Suprapubic skin (tissue), 2 donors: Measurements from ENCODE around the gene SRRT.

Source experiments
- EP300 ChIP-seq: sonication (generic); formaldehyde crosslinking; IDR thresholded peaks from one replicate; pipeline ENCODE4 v1.6.1; 2017; ENCODE audit warnings: antibody characterized with exemption
- POLR2A ChIP-seq, 2 donors: fragments of 450-650 bp; IDR thresholded peaks; one replicate each; pipeline ENCODE4 v1.6.1; 2017; ENCODE audit warnings: antibody characterized with exemption in 2 of 2, mild to moderate bottlenecking in 2 of 2, moderate library complexity in 2 of 2

DNA sequence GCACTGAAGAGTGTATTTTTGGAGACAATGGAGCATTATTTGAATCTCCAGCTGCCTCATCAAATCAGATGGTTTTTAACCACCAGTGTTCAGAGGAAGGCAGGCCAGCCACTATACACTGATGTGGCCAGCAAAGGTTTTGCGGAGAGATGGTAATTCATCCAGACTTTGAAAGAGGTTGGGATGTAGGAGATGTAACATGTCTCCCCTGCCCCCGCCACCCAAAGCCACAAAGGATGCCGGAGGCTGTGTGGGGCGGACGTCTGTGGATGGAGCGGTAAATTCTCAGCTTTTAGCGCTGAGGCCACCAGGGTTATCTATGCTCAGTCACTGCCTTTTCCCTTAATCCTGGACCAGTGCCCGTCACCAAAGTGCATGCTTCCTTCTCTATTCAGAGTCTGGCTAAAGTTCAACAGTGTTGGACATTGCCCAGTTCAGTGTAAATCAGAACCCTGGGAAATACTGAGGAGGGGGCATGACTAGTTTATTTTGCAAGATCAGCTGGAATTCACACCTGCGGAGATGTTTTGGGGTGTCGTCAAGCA lies 11.4 kb upstream of the SRRT start:
- TF ChIP-seq POLR2A (IDR thresholded peaks at IDR 0.05): no peak
- no peak for TF ChIP-seq EP300
